Measurements from ENCODE around the gene RAPGEF1. TPM values are rescaled to one million over a fixed set of nuclear protein-coding genes. Genes with fewer than 3 reads are reported as not detected.

The RAPGEF1 gene
- total RNA-seq, 1 experiment from 2014 or later: 25.2 TPM

- no peak for DNase-seq
- ChIA-PET POLR2A (ENCODE audit: unreplicated experiment) (no interaction called here), CTCF (no interaction called here)
- Histone ChIP-seq H3K9me2 (replicated peaks; ENCODE audit: low read length) (no peaks in the 10 kb centered on the region), H3F3A (ENCODE audit: low read length, unreplicated experiment) (no peaks in the 10 kb centered on the region), H4K20me1 (ENCODE audit: low read length) (no peaks in the 10 kb centered on the region), H3K36me3 (ENCODE audit: low read depth, low read length) (no peaks in the 10 kb centered on the region), H2AFZ (ENCODE audit: low read length) (no peak overlapping the region), H3K79me2 (ENCODE audit: low read length) (no peaks in the 10 kb centered on the region), H3K4me2 (ENCODE audit: low read length) (no peak overlapping the region), H3K27ac (ENCODE audit: low read length) (no peak overlapping the region), H3K9ac (ENCODE audit: low read length) (no peak overlapping the region), H3K4me3 (ENCODE audit: low read length) (no peak overlapping the region), H3K4me1 (ENCODE audit: insufficient read depth, low read length) (no peaks in the 10 kb centered on the region), H3K27me3 (ENCODE audit: low read length) (no peaks in the 10 kb centered on the region), H3K9me3 (ENCODE audit: low read length) (no peaks in the 10 kb centered on the region)
- TF ChIP-seq EZH2 (IDR thresholded peaks at IDR 0.05; ENCODE audit: low read length, unreplicated experiment) (no peak), EZH2phosphoT487 (IDR thresholded peaks at IDR 0.05; ENCODE audit: borderline replicate concordance, low read length) (no peak)
- TF ChIP-seq, protein P1, sequence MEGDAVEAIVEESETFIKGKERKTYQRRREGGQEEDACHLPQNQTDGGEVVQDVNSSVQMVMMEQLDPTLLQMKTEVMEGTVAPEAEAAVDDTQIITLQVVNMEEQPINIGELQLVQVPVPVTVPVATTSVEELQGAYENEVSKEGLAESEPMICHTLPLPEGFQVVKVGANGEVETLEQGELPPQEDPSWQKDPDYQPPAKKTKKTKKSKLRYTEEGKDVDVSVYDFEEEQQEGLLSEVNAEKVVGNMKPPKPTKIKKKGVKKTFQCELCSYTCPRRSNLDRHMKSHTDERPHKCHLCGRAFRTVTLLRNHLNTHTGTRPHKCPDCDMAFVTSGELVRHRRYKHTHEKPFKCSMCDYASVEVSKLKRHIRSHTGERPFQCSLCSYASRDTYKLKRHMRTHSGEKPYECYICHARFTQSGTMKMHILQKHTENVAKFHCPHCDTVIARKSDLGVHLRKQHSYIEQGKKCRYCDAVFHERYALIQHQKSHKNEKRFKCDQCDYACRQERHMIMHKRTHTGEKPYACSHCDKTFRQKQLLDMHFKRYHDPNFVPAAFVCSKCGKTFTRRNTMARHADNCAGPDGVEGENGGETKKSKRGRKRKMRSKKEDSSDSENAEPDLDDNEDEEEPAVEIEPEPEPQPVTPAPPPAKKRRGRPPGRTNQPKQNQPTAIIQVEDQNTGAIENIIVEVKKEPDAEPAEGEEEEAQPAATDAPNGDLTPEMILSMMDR (conservative IDR thresholded peaks at IDR 0.05; ENCODE audit: low read depth, low read length): no peak
- no peak for ATAC-seq
- intact Hi-C loops (cut with micrococcal nuclease): no loop called here
- BruUV-seq (replicated peaks): no TSS peak
Observed at GRCh38 chr9:131690941-131691573, 48.8 kb downstream of the RAPGEF1 start.

- no peaks in the 10 kb centered on the region for H3K79me2 ChIP-seq (ENCODE audit: low read length)
Observed at GRCh38 chr9:131690462-131690861, 49.4 kb downstream of the RAPGEF1 start.

DNA sequence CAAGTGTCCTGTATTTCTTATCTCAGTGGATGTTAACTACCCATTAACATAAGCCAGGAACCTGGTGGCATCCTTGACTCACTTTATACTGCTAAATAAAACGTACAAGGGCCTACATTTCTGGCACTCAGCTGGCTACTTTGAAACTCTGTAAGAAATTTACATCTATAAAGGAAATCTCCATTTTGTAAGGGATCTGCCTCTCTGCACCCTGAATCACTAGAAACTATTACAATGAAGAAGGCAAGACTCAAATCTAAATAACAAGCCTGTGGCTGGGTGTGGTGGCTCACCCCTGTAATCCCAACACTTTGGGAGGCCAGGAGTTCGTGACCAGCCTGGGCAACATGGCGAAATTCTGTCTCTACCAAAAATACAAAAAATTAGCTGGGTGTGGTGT lies 51.5 kb downstream of the RAPGEF1 start:
- Histone ChIP-seq H3K9me3 (ENCODE audit: low read length) (no peaks in the 10 kb centered on the region), H3K9me2 (replicated peaks; ENCODE audit: low read length) (no peaks in the 10 kb centered on the region), H3K4me3 (ENCODE audit: low read length) (no peak overlapping the region), H3K4me1 (ENCODE audit: insufficient read depth, low read length) (no peaks in the 10 kb centered on the region), H4K20me1 (ENCODE audit: low read length) (no peaks in the 10 kb centered on the region), H3F3A (ENCODE audit: low read length, unreplicated experiment) (no peaks in the 10 kb centered on the region), H2AFZ (ENCODE audit: low read length) (no peak overlapping the region), H3K36me3 (ENCODE audit: low read depth, low read length) (no peaks in the 10 kb centered on the region), H3K27ac (ENCODE audit: low read length) (no peak overlapping the region), H3K9ac (ENCODE audit: low read length) (no peak overlapping the region), H3K79me2 (ENCODE audit: low read length) (no peaks in the 10 kb centered on the region), H3K4me2 (ENCODE audit: low read length) (no peak overlapping the region), H3K27me3 (ENCODE audit: low read length) (no peaks in the 10 kb centered on the region)
- TF ChIP-seq EZH2 (IDR thresholded peaks at IDR 0.05; ENCODE audit: low read length, unreplicated experiment): no peak
- no peak for TF ChIP-seq EZH2phosphoT487 (IDR thresholded peaks at IDR 0.05; ENCODE audit: borderline replicate concordance, low read length)
- TF ChIP-seq, protein P1 (conservative IDR thresholded peaks at IDR 0.05; ENCODE audit: low read depth, low read length): no peak
- ChIA-PET POLR2A (ENCODE audit: unreplicated experiment) (no interaction called here), CTCF (no interaction called here)
- DNase-seq (no peak), ATAC-seq (no peak)
- BruUV-seq (replicated peaks): no TSS peak
- intact Hi-C loops (cut with micrococcal nuclease): no loop called here

More at GRCh38 chr9:131690462-131690861, 49.4 kb downstream of the RAPGEF1 start:
- ATAC-seq (no peak), DNase-seq (no peak)
- no peaks in the 10 kb centered on the region for H3K27me3 ChIP-seq (ENCODE audit: low read length)
- no peaks in the 10 kb centered on the region for H4K20me1 ChIP-seq (ENCODE audit: low read length)
- H3K36me3 ChIP-seq (ENCODE audit: low read depth, low read length): no peaks in the 10 kb centered on the region
- H3K4me1 ChIP-seq (ENCODE audit: insufficient read depth, low read length): no peaks in the 10 kb centered on the region
- intact Hi-C loops (cut with micrococcal nuclease): no loop called here
- ChIA-PET CTCF (no interaction called here), POLR2A (ENCODE audit: unreplicated experiment) (no interaction called here)
- H3F3A ChIP-seq (ENCODE audit: low read length, unreplicated experiment): no peaks in the 10 kb centered on the region
- no peak overlapping the region for H2AFZ ChIP-seq (ENCODE audit: low read length)
- H3K9me3 ChIP-seq (ENCODE audit: low read length): no peaks in the 10 kb centered on the region
- no peak overlapping the region for H3K9ac ChIP-seq (ENCODE audit: low read length)
- no peak overlapping the region for H3K27ac ChIP-seq (ENCODE audit: low read length)
- H3K4me3 ChIP-seq (ENCODE audit: low read length): no peak overlapping the region
- no peak overlapping the region for H3K4me2 ChIP-seq (ENCODE audit: low read length)
- TF ChIP-seq EZH2 (IDR thresholded peaks at IDR 0.05; ENCODE audit: low read length, unreplicated experiment): no peak
- TF ChIP-seq EZH2phosphoT487 (IDR thresholded peaks at IDR 0.05; ENCODE audit: borderline replicate concordance, low read length): no peak
- TF ChIP-seq, protein P1 (conservative IDR thresholded peaks at IDR 0.05; ENCODE audit: low read depth, low read length): no peak
- no peaks in the 10 kb centered on the region for H3K9me2 ChIP-seq (replicated peaks; ENCODE audit: low read length)
- no TSS peak for BruUV-seq (replicated peaks)

Measured in PC-3 (cell line).